HL-60 (cell line): ENCODE measurements around the gene CEACAM18.

Source experiments
- DNase-seq, 2 experiments: peaks; one replicate each; pipeline ENCODE4 v3.0.0-alpha.2; 2010 to 2020; ENCODE audit warnings: low read depth in 1 of 2, low spot score in 1 of 2
- H3K27ac ChIP-seq: fragments of 250-450 bp; sonication (Bioruptor Pico); replicated peaks from 2 replicates; pipeline ENCODE4 v1.5.1; 2020; ENCODE audit warnings: mild to moderate bottlenecking, moderate library complexity
- H3K27me3 ChIP-seq: fragments of 250-450 bp; sonication (Bioruptor Pico); 2 replicates; pipeline ENCODE4 v1.5.1; 2021; ENCODE audit warnings: mild to moderate bottlenecking, moderate library complexity; ENCODE audit not compliant: insufficient read depth, poor library complexity, severe bottlenecking
- H3K4me3 ChIP-seq: replicated peaks from 2 replicates; pipeline ENCODE4 v1.5.1; 2011; ENCODE audit warnings: mild to moderate bottlenecking, control low read depth, low read length; ENCODE audit not compliant: insufficient read depth
- GABPA ChIP-seq: IDR thresholded peaks from 2 replicates; pipeline ENCODE4 v1.6.1; 2012; ENCODE audit warnings: low read depth
- POLR2AphosphoS5 ChIP-seq: IDR thresholded peaks from 2 replicates; pipeline ENCODE4 v1.6.1; 2012; ENCODE audit warnings: low read depth
- REST ChIP-seq: IDR thresholded peaks from 2 replicates; pipeline ENCODE4 v1.6.1; 2012; ENCODE audit warnings: low read depth; ENCODE audit not compliant: insufficient replicate concordance
- SPI1 ChIP-seq: IDR thresholded peaks from 2 replicates; pipeline ENCODE4 v1.6.1; 2012; ENCODE audit warnings: low read depth, mild to moderate bottlenecking, borderline replicate concordance
- TF ChIP-seq, protein P1 (sequence below): IDR thresholded peaks from one replicate; pipeline ENCODE4 v1.5.1; 2011; ENCODE audit warnings: low read length, control low read depth, inconsistent platforms; ENCODE audit not compliant: insufficient read depth

CEACAM18 gene

DNA sequence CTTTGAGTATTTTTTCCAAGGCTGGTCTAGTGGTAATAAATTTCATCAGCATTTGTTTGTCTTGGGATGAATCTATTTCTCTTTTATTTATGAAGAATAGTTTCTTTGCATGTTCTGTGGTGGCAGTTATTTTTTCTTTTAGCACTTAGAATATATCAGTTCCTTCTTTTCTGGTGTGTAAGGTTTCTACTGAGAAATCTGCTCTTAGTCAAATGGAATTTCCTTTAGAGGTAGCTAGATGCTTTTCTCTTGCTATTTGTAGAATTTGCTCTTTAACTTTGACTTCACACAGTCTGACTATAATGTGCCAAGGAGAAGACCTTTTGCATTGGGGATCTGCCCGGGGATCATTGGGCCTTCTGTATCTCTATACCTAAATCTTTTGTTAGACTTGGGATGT lies 57.2 kb downstream of the CEACAM18 start:
- H3K27me3 ChIP-seq = no peaks in the 10 kb centered on the region
- no peak overlapping the region for H3K4me3 ChIP-seq
- H3K27ac ChIP-seq = no peak overlapping the region
- TF ChIP-seq SPI1 = no peak
- no peak for TF ChIP-seq GABPA
- no peak for TF ChIP-seq POLR2AphosphoS5
- no peak for TF ChIP-seq REST
- TF ChIP-seq, protein P1, sequence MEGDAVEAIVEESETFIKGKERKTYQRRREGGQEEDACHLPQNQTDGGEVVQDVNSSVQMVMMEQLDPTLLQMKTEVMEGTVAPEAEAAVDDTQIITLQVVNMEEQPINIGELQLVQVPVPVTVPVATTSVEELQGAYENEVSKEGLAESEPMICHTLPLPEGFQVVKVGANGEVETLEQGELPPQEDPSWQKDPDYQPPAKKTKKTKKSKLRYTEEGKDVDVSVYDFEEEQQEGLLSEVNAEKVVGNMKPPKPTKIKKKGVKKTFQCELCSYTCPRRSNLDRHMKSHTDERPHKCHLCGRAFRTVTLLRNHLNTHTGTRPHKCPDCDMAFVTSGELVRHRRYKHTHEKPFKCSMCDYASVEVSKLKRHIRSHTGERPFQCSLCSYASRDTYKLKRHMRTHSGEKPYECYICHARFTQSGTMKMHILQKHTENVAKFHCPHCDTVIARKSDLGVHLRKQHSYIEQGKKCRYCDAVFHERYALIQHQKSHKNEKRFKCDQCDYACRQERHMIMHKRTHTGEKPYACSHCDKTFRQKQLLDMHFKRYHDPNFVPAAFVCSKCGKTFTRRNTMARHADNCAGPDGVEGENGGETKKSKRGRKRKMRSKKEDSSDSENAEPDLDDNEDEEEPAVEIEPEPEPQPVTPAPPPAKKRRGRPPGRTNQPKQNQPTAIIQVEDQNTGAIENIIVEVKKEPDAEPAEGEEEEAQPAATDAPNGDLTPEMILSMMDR = no peak
- no peak for DNase-seq

- Histone ChIP-seq H3K4me3 (no peak overlapping the region), H3K27ac (no peak overlapping the region), H3K27me3 (no peaks in the 10 kb centered on the region)
- TF ChIP-seq SPI1 = no peak
- DNase-seq = no peak
Measured at GRCh38 chr19:51539821-51540366, 61.6 kb downstream of the CEACAM18 start.
